ENCODE data around the gene DDIT4.
"Not testable (repeated sequence)": the region's sequence is repeated elsewhere in the genome, so short reads cannot be mapped to it uniquely, and the experiment has no call there.

The DDIT4 gene

GRCh38 chr10:72297281-72297804 is 23.6 kb downstream of the DDIT4 start:
- DNase-seq, result no peak

GRCh38 chr10:72297805-72298591 is 24.3 kb downstream of the DDIT4 start:
- peak; percentile 95 for DNase-seq

GRCh38 chr10:72298592-72299519 is 25.1 kb downstream of the DDIT4 start:
- DNase-seq, result no peak

GRCh38 chr10:72303424-72304128 is 29.9 kb downstream of the DDIT4 start:
- DNase-seq, result no peak

GRCh38 chr10:72306215-72306760 is 32.6 kb downstream of the DDIT4 start:
- no peak for DNase-seq

- not testable (repeated sequence) for DNase-seq
Observed at GRCh38 chr10:72307711-72308110, 34.0 kb downstream of the DDIT4 start.

GRCh38 chr10:72308320-72308987 is 34.7 kb downstream of the DDIT4 start:
- DNase-seq, result no peak

- no peak for DNase-seq
Observed at GRCh38 chr10:72309290-72310240, 35.8 kb downstream of the DDIT4 start.

- no peak for DNase-seq
Observed at GRCh38 chr10:72310241-72310633, 36.5 kb downstream of the DDIT4 start.

GRCh38 chr10:72310636-72311035 is 36.9 kb downstream of the DDIT4 start:
- no peak for DNase-seq

GRCh38 chr10:72311667-72312066 is 37.9 kb downstream of the DDIT4 start:
- no peak for DNase-seq

- DNase-seq, result no peak
Observed at GRCh38 chr10:72312865-72313391, 39.2 kb downstream of the DDIT4 start.

GRCh38 chr10:72314263-72314662 is 40.5 kb downstream of the DDIT4 start:
- DNase-seq, result no peak

- no peak for DNase-seq
Observed at GRCh38 chr10:72315054-72315453, 41.3 kb downstream of the DDIT4 start.

- no peak for DNase-seq
Observed at GRCh38 chr10:72315611-72316385, 42.1 kb downstream of the DDIT4 start.

- no peak for DNase-seq
Observed at GRCh38 chr10:72316386-72316700, 42.6 kb downstream of the DDIT4 start.

GRCh38 chr10:72316748-72317435 is 43.2 kb downstream of the DDIT4 start:
- DNase-seq, result no peak

- no peak for DNase-seq
Observed at GRCh38 chr10:72318418-72319262, 44.9 kb downstream of the DDIT4 start.
